ENCODE results near the gene TMA7. TPM values are rescaled to one million over a fixed set of nuclear protein-coding genes. Genes with fewer than 3 reads are reported as not detected.

TMA7 gene
- total and polyA plus RNA-seq, 2 donors (not counting 3 experiments of a cell fraction or from before 2014, with no cell fraction given): 137 to 306 TPM

GRCh38 chr3:48441940-48442339, 1.9 kb downstream of the TMA7 start:
- TF ChIP-seq JUN (IDR thresholded peaks at IDR 0.05; ENCODE audit: borderline replicate concordance, insufficient read depth, insufficient read length, low read depth): no peak
- no peak for TF ChIP-seq FOS (IDR thresholded peaks at IDR 0.05; ENCODE audit: borderline replicate concordance, insufficient read depth, low read length)
- TF ChIP-seq POLR2A (IDR thresholded peaks at IDR 0.05; ENCODE audit: low read depth, low read length): no peak
- TF ChIP-seq MYC (IDR thresholded peaks at IDR 0.05; ENCODE audit: low read depth, low read length): no peak
- no peak for TF ChIP-seq MAX (IDR thresholded peaks at IDR 0.05; ENCODE audit: insufficient read depth, insufficient read length)
- TF ChIP-seq EZH2 (IDR thresholded peaks at IDR 0.05; ENCODE audit: borderline replicate concordance, low read depth, low read length, severe bottlenecking): no peak
- no peak for TF ChIP-seq GATA2 (IDR thresholded peaks at IDR 0.05; ENCODE audit: insufficient read depth, insufficient read length, low read depth, low read length)
- no peak for TF ChIP-seq POLR2AphosphoS5 (IDR thresholded peaks at IDR 0.05; ENCODE audit: insufficient read depth, low read depth, low read length)
- TF ChIP-seq, protein P1, sequence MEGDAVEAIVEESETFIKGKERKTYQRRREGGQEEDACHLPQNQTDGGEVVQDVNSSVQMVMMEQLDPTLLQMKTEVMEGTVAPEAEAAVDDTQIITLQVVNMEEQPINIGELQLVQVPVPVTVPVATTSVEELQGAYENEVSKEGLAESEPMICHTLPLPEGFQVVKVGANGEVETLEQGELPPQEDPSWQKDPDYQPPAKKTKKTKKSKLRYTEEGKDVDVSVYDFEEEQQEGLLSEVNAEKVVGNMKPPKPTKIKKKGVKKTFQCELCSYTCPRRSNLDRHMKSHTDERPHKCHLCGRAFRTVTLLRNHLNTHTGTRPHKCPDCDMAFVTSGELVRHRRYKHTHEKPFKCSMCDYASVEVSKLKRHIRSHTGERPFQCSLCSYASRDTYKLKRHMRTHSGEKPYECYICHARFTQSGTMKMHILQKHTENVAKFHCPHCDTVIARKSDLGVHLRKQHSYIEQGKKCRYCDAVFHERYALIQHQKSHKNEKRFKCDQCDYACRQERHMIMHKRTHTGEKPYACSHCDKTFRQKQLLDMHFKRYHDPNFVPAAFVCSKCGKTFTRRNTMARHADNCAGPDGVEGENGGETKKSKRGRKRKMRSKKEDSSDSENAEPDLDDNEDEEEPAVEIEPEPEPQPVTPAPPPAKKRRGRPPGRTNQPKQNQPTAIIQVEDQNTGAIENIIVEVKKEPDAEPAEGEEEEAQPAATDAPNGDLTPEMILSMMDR (IDR thresholded peaks at IDR 0.05; ENCODE audit: extremely low read depth in 1 of 2, insufficient read depth in 1 of 2, low read depth in 1 of 2, low read length in 2 of 2): no peak
- peak overlapping the region; percentile 56 for H3K4me2 ChIP-seq (ENCODE audit: insufficient read depth, low read length)
- ChIA-PET CTCF (no interaction called here), POLR2A (no interaction called here)
- no peak overlapping the region for H3K9ac ChIP-seq (replicated peaks; ENCODE audit: extremely low read depth, insufficient read depth, low read length)
- H3K4me3 ChIP-seq (replicated peaks in 1 of 3; ENCODE audit: insufficient read depth in 1 of 3, low read depth in 1 of 3, low read length in 3 of 3): no peak overlapping the region
- H3K27ac ChIP-seq (ENCODE audit: insufficient read depth, low read depth, low read length): no peak overlapping the region
- no peaks in the 10 kb centered on the region for H3K27me3 ChIP-seq (ENCODE audit: control insufficient read depth in 2 of 2, insufficient read depth in 2 of 2, low read length in 2 of 2)
- dilution Hi-C loops (cut with MboI; ENCODE audit: extremely low pct_ligation_motif_present, low sequenced_read_pairs) (no loop called here), intact Hi-C loops (cut with micrococcal nuclease) (loop anchor here (2.0 kb wide), 2 partner anchors 63 to 107 kb away; partner anchors contain the start of gene SHISA5)
- peaks cover 27% of the 10 kb centered on the region for H3K79me2 ChIP-seq (ENCODE audit: control insufficient read depth, insufficient read depth, low read length)
- no peak for DNase-seq (ENCODE audit: low read depth, low spot score)
- H3K36me3 ChIP-seq (ENCODE audit: control insufficient read depth in 2 of 2, extremely low read depth in 1 of 2, insufficient read depth in 2 of 2, low read length in 2 of 2): peaks cover 8% of the 10 kb centered on the region in 2 experiments
- no peaks in the 10 kb centered on the region for H4K20me1 ChIP-seq (replicated peaks; ENCODE audit: control insufficient read depth, extremely low read depth, insufficient read depth, low read length)
- H2AFZ ChIP-seq (ENCODE audit: low read depth, low read length): no peak overlapping the region
- no peak for FAIRE-seq
- H3K9me1 ChIP-seq (replicated peaks; ENCODE audit: control insufficient read depth, extremely low read depth, insufficient read depth, low read length): no peaks in the 10 kb centered on the region
- H3K9me3 ChIP-seq (replicated peaks; ENCODE audit: control insufficient read depth, insufficient read depth, low read length): no peaks in the 10 kb centered on the region
- peaks cover 16% of the 10 kb centered on the region for H3K4me1 ChIP-seq (ENCODE audit: control insufficient read depth, extremely low read depth, insufficient read depth, low read length)
- no TSS peak for BruUV-seq (replicated peaks)

All from endothelial cell of umbilical vein (primary cell).